Upper lobe of right lung (tissue), 1 donor: ENCODE results near the gene SLC44A3. TPM values are rescaled to one million over a fixed set of nuclear protein-coding genes. Genes with fewer than 3 reads are reported as not detected.

ENCODE experiments used
- ATAC-seq: fragments of 200-7000 bp; cut with Tn5 transposase; one replicate; pipeline ENCODE4 v1.9.1; 2020; ENCODE audit warnings: mild to moderate bottlenecking, moderate library complexity
- DNase-seq: peaks from one replicate; pipeline ENCODE4 v3.0.0-alpha.2; 2020
- H3K27ac ChIP-seq: fragments of 200-600 bp; one replicate; pipeline ENCODE4 v1.8.0; 2022
- H3K27me3 ChIP-seq: fragments of 200-600 bp; one replicate; pipeline ENCODE4 v1.8.0; 2022; ENCODE audit warnings: mild to moderate bottlenecking
- H3K36me3 ChIP-seq: fragments of 200-600 bp; one replicate; pipeline ENCODE4 v1.8.0; 2022
- H3K4me1 ChIP-seq: fragments of 200-600 bp; one replicate; pipeline ENCODE4 v1.8.0; 2022
- H3K4me3 ChIP-seq: fragments of 200-600 bp; one replicate; pipeline ENCODE4 v1.8.0; 2022; ENCODE audit warnings: mild to moderate bottlenecking
- H3K9me3 ChIP-seq: fragments of 200-600 bp; one replicate; pipeline ENCODE4 v1.8.0; 2022
- intact Hi-C: fragments of 100-400 bp; cut with DNase I; formaldehyde crosslinking; loops from one replicate; pipeline ENCODE4 v1.11.0; 2022
- total RNA-seq: library from RNA; stranded (reverse); fragmentation: NEBNext Ultra II Directional; extraction: Animal tissue kit (Norgen Biotek cat#: 25700); gene quantifications from one replicate; pipeline ENCODE4 v1.2.1, GENCODE V29; 2021
- TF ChIP-seq, protein P1 (sequence below): fragments of 200-600 bp; IDR thresholded peaks from one replicate; pipeline ENCODE4 v1.8.0; 2022; ENCODE audit warnings: antibody characterized with exemption
- donor health status: DM: no; HTN: yes; CAD: no; lungs with severe emphysema.

Gene SLC44A3
- total RNA-seq, 1 donor from 2014 or later: 31.6 TPM

DNA sequence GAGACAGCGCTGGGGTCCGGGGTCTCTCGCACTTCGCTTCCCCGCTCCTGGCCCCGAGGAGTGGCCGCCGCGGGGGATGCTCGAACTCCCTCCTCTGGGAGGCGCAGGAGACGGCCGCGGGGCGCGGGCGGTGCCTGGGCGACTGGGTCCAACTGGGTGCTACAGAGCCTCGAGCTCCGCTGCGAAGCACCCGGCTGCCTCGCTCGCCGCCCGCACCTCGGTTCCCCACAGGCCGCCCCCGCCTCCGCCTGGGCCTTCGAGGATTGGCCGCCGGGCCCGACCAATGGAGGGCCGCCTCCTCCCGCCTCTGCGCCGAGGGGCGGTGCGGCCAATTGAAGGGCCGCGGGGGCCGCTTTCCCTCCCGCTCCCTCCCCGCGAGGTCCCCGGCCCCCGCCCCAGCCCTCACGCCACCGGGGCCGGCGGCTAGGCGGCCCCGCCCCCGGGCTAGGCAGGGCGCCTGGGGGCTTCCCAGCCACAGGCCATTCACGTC is 106.8 kb downstream of the SLC44A3 start, which contains the start of gene CNN3:
Gene CNN3 (minus strand): TSS at position 196 of the 490 bp plus-strand sequence. CDS start 216 bp downstream, outside the sequence.
- no peaks in the 10 kb centered on the region for H3K27me3 ChIP-seq
- DNase-seq (peak; percentile 97), ATAC-seq (peak; percentile 95)
- intact Hi-C loops: loop anchor here (10.0 kb wide), 1 partner anchor 72 kb away; no protein-coding TSS in a partner anchor
- H3K4me1 ChIP-seq: peaks cover 38% of the 10 kb centered on the region
- H3K9me3 ChIP-seq: no peaks in the 10 kb centered on the region
- peak within 1 kb of the TSS; percentile 73 for H3K4me3 ChIP-seq
- no peaks in the 10 kb centered on the region for H3K36me3 ChIP-seq
- TF ChIP-seq, protein P1, sequence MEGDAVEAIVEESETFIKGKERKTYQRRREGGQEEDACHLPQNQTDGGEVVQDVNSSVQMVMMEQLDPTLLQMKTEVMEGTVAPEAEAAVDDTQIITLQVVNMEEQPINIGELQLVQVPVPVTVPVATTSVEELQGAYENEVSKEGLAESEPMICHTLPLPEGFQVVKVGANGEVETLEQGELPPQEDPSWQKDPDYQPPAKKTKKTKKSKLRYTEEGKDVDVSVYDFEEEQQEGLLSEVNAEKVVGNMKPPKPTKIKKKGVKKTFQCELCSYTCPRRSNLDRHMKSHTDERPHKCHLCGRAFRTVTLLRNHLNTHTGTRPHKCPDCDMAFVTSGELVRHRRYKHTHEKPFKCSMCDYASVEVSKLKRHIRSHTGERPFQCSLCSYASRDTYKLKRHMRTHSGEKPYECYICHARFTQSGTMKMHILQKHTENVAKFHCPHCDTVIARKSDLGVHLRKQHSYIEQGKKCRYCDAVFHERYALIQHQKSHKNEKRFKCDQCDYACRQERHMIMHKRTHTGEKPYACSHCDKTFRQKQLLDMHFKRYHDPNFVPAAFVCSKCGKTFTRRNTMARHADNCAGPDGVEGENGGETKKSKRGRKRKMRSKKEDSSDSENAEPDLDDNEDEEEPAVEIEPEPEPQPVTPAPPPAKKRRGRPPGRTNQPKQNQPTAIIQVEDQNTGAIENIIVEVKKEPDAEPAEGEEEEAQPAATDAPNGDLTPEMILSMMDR: no peak
- peak within 1 kb of the TSS; percentile 96 for H3K27ac ChIP-seq

DNA sequence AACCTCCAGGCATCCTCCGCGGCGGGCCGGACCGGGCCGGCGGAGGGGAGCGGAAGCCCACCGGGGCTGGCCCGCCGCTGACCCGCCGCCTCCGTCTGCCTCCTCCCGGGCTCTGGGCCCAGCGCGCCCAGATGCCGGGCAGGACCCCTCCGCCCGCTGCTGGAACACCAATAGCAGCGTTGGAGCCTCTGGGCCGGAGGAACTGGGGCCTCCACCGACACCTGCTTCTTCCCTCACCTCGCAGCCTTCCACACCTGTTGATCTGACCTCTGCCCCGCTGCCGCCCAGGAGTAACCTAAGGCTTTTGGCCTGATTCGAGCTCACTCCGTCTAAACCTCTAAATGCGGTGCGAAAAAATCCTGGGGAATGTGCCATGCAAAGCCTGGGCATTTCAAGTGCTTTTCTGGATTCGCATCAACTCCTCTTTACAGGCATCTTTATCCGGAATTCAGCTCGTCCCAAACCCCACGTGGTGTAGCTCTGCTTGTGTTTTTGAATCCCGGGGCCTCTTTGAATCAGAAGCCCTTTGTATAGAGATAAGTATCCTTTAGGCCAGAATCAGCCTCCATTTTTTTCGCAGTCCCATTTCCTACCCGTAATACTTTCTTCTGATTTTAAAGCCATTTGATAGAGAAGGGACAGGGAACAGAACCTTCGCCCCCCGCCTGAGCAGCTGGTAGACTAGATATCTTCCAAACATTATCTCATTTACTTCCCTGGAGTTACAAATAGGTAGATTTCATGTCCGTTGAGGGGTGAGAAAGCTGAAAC is 107.4 kb downstream of the SLC44A3 start:
- H3K4me3 ChIP-seq: peak overlapping the region; percentile 73
- TF ChIP-seq, protein P1: no peak
- ATAC-seq (no peak), DNase-seq (no peak)
- no peaks in the 10 kb centered on the region for H3K36me3 ChIP-seq
- peak overlapping the region; percentile 96 for H3K27ac ChIP-seq
- intact Hi-C loops: loop anchor here (10.0 kb wide), 1 partner anchor 73 kb away; no protein-coding TSS in a partner anchor
- H3K4me1 ChIP-seq: peaks cover 37% of the 10 kb centered on the region
- H3K9me3 ChIP-seq: no peaks in the 10 kb centered on the region
- no peaks in the 10 kb centered on the region for H3K27me3 ChIP-seq

- Histone ChIP-seq H3K4me3 (peak overlapping the region; percentile 73), H3K9me3 (no peaks in the 10 kb centered on the region), H3K4me1 (peaks cover 33% of the 10 kb centered on the region), H3K36me3 (no peaks in the 10 kb centered on the region), H3K27ac (peak overlapping the region; percentile 96), H3K27me3 (no peaks in the 10 kb centered on the region)
- DNase-seq (no peak), ATAC-seq (no peak)
- TF ChIP-seq, protein P1: no peak
- intact Hi-C loops: loop anchor here (10.0 kb wide), 1 partner anchor 74 kb away; no protein-coding TSS in a partner anchor
Observed at GRCh38 chr1:94928293-94928939, 108.3 kb downstream of the SLC44A3 start.

- ATAC-seq: no peak
- intact Hi-C loops: loop anchor here (10.0 kb wide), 1 partner anchor 75 kb away; no protein-coding TSS in a partner anchor
- H3K27ac ChIP-seq: no peak overlapping the region
- no peaks in the 10 kb centered on the region for H3K36me3 ChIP-seq
- TF ChIP-seq, protein P1: no peak
- H3K4me3 ChIP-seq: peak overlapping the region; percentile 73
- H3K27me3 ChIP-seq: no peaks in the 10 kb centered on the region
- H3K9me3 ChIP-seq: no peaks in the 10 kb centered on the region
- H3K4me1 ChIP-seq: peaks cover 23% of the 10 kb centered on the region
- DNase-seq: no peak
Observed at GRCh38 chr1:94929351-94930217, 109.4 kb downstream of the SLC44A3 start.

DNA sequence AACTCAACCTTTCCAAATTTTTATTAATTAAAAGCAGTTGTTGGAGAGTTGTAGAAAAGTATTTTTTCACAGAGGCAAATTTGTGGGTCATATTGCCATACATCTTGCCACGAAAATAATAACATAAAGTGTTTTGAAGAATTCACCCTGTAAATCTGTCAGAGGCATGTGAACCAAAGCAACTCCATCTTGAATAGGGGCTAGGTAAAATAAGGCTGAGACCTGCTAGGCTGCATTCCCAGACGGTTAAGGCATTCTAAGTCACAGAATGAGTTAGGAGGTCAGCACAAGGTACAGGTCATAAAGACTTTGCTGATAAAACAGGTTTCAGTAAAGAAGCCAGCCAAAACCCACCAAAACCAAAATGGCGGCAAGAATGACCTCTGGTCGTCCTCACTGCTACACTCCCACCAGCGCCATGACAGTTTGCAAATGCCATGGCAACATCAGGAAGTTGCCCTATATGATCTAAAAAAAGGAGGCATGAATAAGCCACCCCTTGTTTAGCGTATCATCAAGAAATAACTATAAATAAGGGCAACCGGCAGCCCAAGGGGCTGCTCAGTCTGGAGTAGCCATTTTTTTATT is 111.2 kb downstream of the SLC44A3 start:
- Histone ChIP-seq H3K4me3 (no peak overlapping the region), H3K27me3 (no peaks in the 10 kb centered on the region), H3K36me3 (no peaks in the 10 kb centered on the region), H3K9me3 (no peaks in the 10 kb centered on the region), H3K27ac (no peak overlapping the region), H3K4me1 (peaks cover 26% of the 10 kb centered on the region)
- TF ChIP-seq, protein P1: no peak
- DNase-seq (no peak), ATAC-seq (no peak)
- intact Hi-C loops: no loop called here
